HG02981 (cell line): ENCODE data around the gene MRGPRX4.

ENCODE experiments used
- ATAC-seq: cut with Tn5 transposase; IDR thresholded peaks from one replicate; pipeline ENCODE4 v1.9.1; 2021; ENCODE audit warnings: mild to moderate bottlenecking, moderate library complexity; ENCODE audit not compliant: unreplicated experiment

The MRGPRX4 gene

GRCh38 chr11:18209058-18209457, 36.4 kb downstream of the MRGPRX4 start:
- ATAC-seq, result no peak

- ATAC-seq, result no peak
Observed at GRCh38 chr11:18221274-18221876, 48.7 kb downstream of the MRGPRX4 start.

GRCh38 chr11:18222814-18223421, 50.3 kb downstream of the MRGPRX4 start:
- no peak for ATAC-seq
